ENCODE results near the gene LHFPL4.

GRCh38 chr3:9600597-9600996, 47.0 kb upstream of the LHFPL4 start:
- no peak for TF ChIP-seq ZFX (IDR thresholded peaks at IDR 0.05)
- no peak for TF ChIP-seq CTCF (conservative IDR thresholded peaks at IDR 0.05)
